Measurements from ENCODE around the gene CLK3.
"Not testable (repeated sequence)": the region's sequence is repeated elsewhere in the genome, so short reads cannot be mapped to it uniquely, and the experiment has no call there.

The CLK3 gene

GRCh38 chr15:74620636-74621545 lies 5.3 kb downstream of the CLK3 start:
- FAIRE-seq (peak; percentile 32), DNase-seq (ENCODE audit: low spot score) (peak; percentile 80)

- DNase-seq (ENCODE audit: low spot score), result no peak
- FAIRE-seq, result no peak
Measured at GRCh38 chr15:74621546-74621920, 5.9 kb downstream of the CLK3 start.

- no peak for FAIRE-seq
Measured at GRCh38 chr15:74621936-74622335, 6.3 kb downstream of the CLK3 start.

GRCh38 chr15:74622758-74623157 lies 7.1 kb downstream of the CLK3 start:
- no peak for DNase-seq (ENCODE audit: low spot score)
- no peak for FAIRE-seq

More at GRCh38 chr15:74621936-74622335, 6.3 kb downstream of the CLK3 start:
- no peak for DNase-seq (ENCODE audit: low spot score)

GRCh38 chr15:74624020-74624602 lies 8.5 kb downstream of the CLK3 start:
- FAIRE-seq (no peak), DNase-seq (ENCODE audit: low spot score) (no peak)

GRCh38 chr15:74625693-74626092 lies 10.1 kb downstream of the CLK3 start:
- DNase-seq (ENCODE audit: low spot score) (no peak), FAIRE-seq (no peak)

GRCh38 chr15:74626336-74626735 lies 10.7 kb downstream of the CLK3 start:
- FAIRE-seq, result no peak

GRCh38 chr15:74626752-74627692 lies 11.4 kb downstream of the CLK3 start:
- FAIRE-seq (no peak), DNase-seq (ENCODE audit: low spot score) (no peak)

More at GRCh38 chr15:74626336-74626735, 10.7 kb downstream of the CLK3 start:
- DNase-seq (ENCODE audit: low spot score), result no peak

GRCh38 chr15:74627766-74628165 lies 12.1 kb downstream of the CLK3 start:
- FAIRE-seq (no peak), DNase-seq (ENCODE audit: low spot score) (no peak)

GRCh38 chr15:74628199-74628598 lies 12.6 kb downstream of the CLK3 start:
- FAIRE-seq (no peak), DNase-seq (ENCODE audit: low spot score) (no peak)

- FAIRE-seq (no peak), DNase-seq (ENCODE audit: low spot score) (no peak)
Measured at GRCh38 chr15:74628949-74629348, 13.3 kb downstream of the CLK3 start.

- FAIRE-seq, result not testable (repeated sequence)
Measured at GRCh38 chr15:74629696-74630095, 14.1 kb downstream of the CLK3 start.

GRCh38 chr15:74630284-74631086 lies 14.8 kb downstream of the CLK3 start:
- DNase-seq (ENCODE audit: low spot score) (no peak), FAIRE-seq (no peak)

More at GRCh38 chr15:74629696-74630095, 14.1 kb downstream of the CLK3 start:
- not testable (repeated sequence) for DNase-seq (ENCODE audit: low spot score)

GRCh38 chr15:74631087-74631385 lies 15.4 kb downstream of the CLK3 start:
- DNase-seq (ENCODE audit: low spot score) (no peak), FAIRE-seq (no peak)

- FAIRE-seq, result no peak
- no peak for DNase-seq (ENCODE audit: low spot score)
Measured at GRCh38 chr15:74631408-74631807, 15.8 kb downstream of the CLK3 start.

GRCh38 chr15:74631935-74632560 lies 16.4 kb downstream of the CLK3 start:
- FAIRE-seq (no peak), DNase-seq (ENCODE audit: low spot score) (peak; percentile 69)

- no peak for FAIRE-seq
- DNase-seq (ENCODE audit: low spot score), result no peak
Measured at GRCh38 chr15:74632601-74633000, 17.0 kb downstream of the CLK3 start.

GRCh38 chr15:74633781-74634180 lies 18.1 kb downstream of the CLK3 start:
- FAIRE-seq (no peak), DNase-seq (ENCODE audit: low spot score) (no peak)

- FAIRE-seq, result no peak
- peak; percentile 65 for DNase-seq (ENCODE audit: low spot score)
Measured at GRCh38 chr15:74635228-74635627, 19.6 kb downstream of the CLK3 start.

- FAIRE-seq (no peak), DNase-seq (ENCODE audit: low spot score) (no peak)
Measured at GRCh38 chr15:74636984-74637383, 21.3 kb downstream of the CLK3 start.

All from urothelium cell line (cell line).